Loucy (cell line): ENCODE measurements around the gene RNU4-1.
"Not testable (repeated sequence)": the region's sequence is repeated elsewhere in the genome, so short reads cannot be mapped to it uniquely, and the experiment has no call there.

ENCODE experiments used
- H2AFZ ChIP-seq: fragments of 200-600 bp; sonication (generic); 2 replicates; pipeline ENCODE4 v1.6.0; 2016; ENCODE audit warnings: antibody characterized with exemption, mild to moderate bottlenecking, low read length, moderate library complexity
- H3F3A ChIP-seq: fragments of 200-600 bp; 2 replicates; pipeline ENCODE4 v1.6.0; 2016; ENCODE audit warnings: antibody characterized with exemption, low read depth, mild to moderate bottlenecking
- H3K27me3 ChIP-seq: fragments of 200-600 bp; sonication (generic); 2 replicates; pipeline ENCODE4 v1.6.1; 2014; ENCODE audit warnings: low read length, mild to moderate bottlenecking; ENCODE audit not compliant: insufficient read depth, poor library complexity, severe bottlenecking
- H3K36me3 ChIP-seq: fragments of 200-600 bp; sonication (generic); 2 replicates; pipeline ENCODE4 v1.6.1; 2016; ENCODE audit warnings: low read length; ENCODE audit not compliant: insufficient read depth
- H3K4me1 ChIP-seq: fragments of 200-600 bp; sonication (generic); 2 replicates; pipeline ENCODE4 v1.5.1; 2014; ENCODE audit warnings: low read length, mild to moderate bottlenecking; ENCODE audit not compliant: insufficient read depth, poor library complexity, severe bottlenecking
- H3K4me2 ChIP-seq: fragments of 200-600 bp; sonication (generic); 2 replicates; pipeline ENCODE4 v1.6.0; 2014; ENCODE audit warnings: antibody characterized with exemption, low read length, low read depth, mild to moderate bottlenecking; ENCODE audit not compliant: poor library complexity, severe bottlenecking
- H3K4me3 ChIP-seq: fragments of 200-600 bp; sonication (generic); 2 replicates; pipeline ENCODE4 v1.5.1; 2014; ENCODE audit warnings: low read length, mild to moderate bottlenecking, mixed read lengths; ENCODE audit not compliant: poor library complexity, severe bottlenecking
- H3K79me2 ChIP-seq: fragments of 200-600 bp; sonication (generic); 2 replicates; pipeline ENCODE4 v1.6.1; 2014; ENCODE audit warnings: low read length; ENCODE audit not compliant: insufficient read depth
- H3K9ac ChIP-seq: fragments of 200-600 bp; sonication (generic); 2 replicates; pipeline ENCODE4 v1.6.0; 2014; ENCODE audit warnings: mild to moderate bottlenecking, low read depth, low read length, moderate library complexity; ENCODE audit not compliant: poor library complexity, severe bottlenecking
- H3K9me2 ChIP-seq: fragments of 200-600 bp; sonication (generic); replicated peaks from 2 replicates; pipeline ENCODE4 v1.6.1; 2016; ENCODE audit warnings: low read depth, low read length, mixed read lengths
- H3K9me3 ChIP-seq: fragments of 200-600 bp; sonication (generic); 2 replicates; pipeline ENCODE4 v1.6.1; 2014; ENCODE audit warnings: mild to moderate bottlenecking, antibody characterized with exemption, low read length, low read depth; ENCODE audit not compliant: insufficient read depth
- H4K20me1 ChIP-seq: fragments of 200-600 bp; sonication (generic); 2 replicates; pipeline ENCODE4 v1.6.0; 2014; ENCODE audit warnings: antibody characterized with exemption, low read length, mild to moderate bottlenecking; ENCODE audit not compliant: insufficient read depth, poor library complexity, severe bottlenecking
- CTCF ChIP-seq: fragments of 200-600 bp; sonication (generic); conservative IDR thresholded peaks from 2 replicates; pipeline ENCODE4 v1.5.1; 2014; ENCODE audit warnings: mild to moderate bottlenecking, antibody characterized with exemption, low read length
- EZH2phosphoT487 ChIP-seq: fragments of 200-600 bp; IDR thresholded peaks from 2 replicates; pipeline ENCODE4 v1.6.1; 2018; ENCODE audit warnings: antibody characterized with exemption, mild to moderate bottlenecking, moderate library complexity, borderline replicate concordance

RNU4-1 gene

GRCh38 chr12:120249266-120249874 lies 43.7 kb downstream of the RNU4-1 start:
- Histone ChIP-seq H3K9me2 (no peaks in the 10 kb centered on the region), H2AFZ (no peak overlapping the region), H3K27me3 (peaks cover 66% of the 10 kb centered on the region), H3K36me3 (no peaks in the 10 kb centered on the region), H3K4me2 (no peak overlapping the region), H3K4me3 (no peak overlapping the region), H3K79me2 (no peaks in the 10 kb centered on the region), H3K4me1 (peaks cover 21% of the 10 kb centered on the region), H3K9ac (no peak overlapping the region), H4K20me1 (peaks cover 7% of the 10 kb centered on the region), H3K9me3 (no peaks in the 10 kb centered on the region), H3F3A (peaks cover 3% of the 10 kb centered on the region; the same call in 1 of the 2 replicates)
- no peak for TF ChIP-seq EZH2phosphoT487
- no peak for TF ChIP-seq CTCF

- TF ChIP-seq CTCF (no peak), EZH2phosphoT487 (no peak)
- Histone ChIP-seq H3K36me3 (no peaks in the 10 kb centered on the region), H3K4me2 (no peak overlapping the region), H3K9me2 (no peaks in the 10 kb centered on the region), H2AFZ (no peak overlapping the region), H3K27me3 (peaks cover 64% of the 10 kb centered on the region), H3K4me1 (peaks cover 21% of the 10 kb centered on the region), H3K9ac (no peak overlapping the region), H3K9me3 (no peaks in the 10 kb centered on the region), H4K20me1 (peaks cover 7% of the 10 kb centered on the region), H3K79me2 (no peaks in the 10 kb centered on the region), H3F3A (peaks cover 3% of the 10 kb centered on the region; the same call in 1 of the 2 replicates), H3K4me3 (no peak overlapping the region)
Measured at GRCh38 chr12:120247621-120248030, 45.4 kb downstream of the RNU4-1 start.

GRCh38 chr12:120247183-120247582 lies 45.9 kb downstream of the RNU4-1 start:
- Histone ChIP-seq H3K9me2 (no peaks in the 10 kb centered on the region), H3K79me2 (no peaks in the 10 kb centered on the region), H3K27me3 (peaks cover 67% of the 10 kb centered on the region), H2AFZ (no peak overlapping the region), H3K4me1 (peaks cover 17% of the 10 kb centered on the region), H3K4me3 (no peak overlapping the region), H3K4me2 (no peak overlapping the region), H3K9me3 (no peaks in the 10 kb centered on the region), H3K36me3 (no peaks in the 10 kb centered on the region), H3K9ac (no peak overlapping the region), H3F3A (0 out of 2 replicates have a peak, but pooled peaks cover under 1% of the 10 kb centered on the region), H4K20me1 (peaks cover 3% of the 10 kb centered on the region)
- TF ChIP-seq CTCF = no peak
- TF ChIP-seq EZH2phosphoT487 = no peak

- not testable (repeated sequence) for H3F3A ChIP-seq
Measured at GRCh38 chr12:120246705-120247104, 46.3 kb downstream of the RNU4-1 start.

More at GRCh38 chr12:120246705-120247104, 46.3 kb downstream of the RNU4-1 start:
- peaks cover 13% of the 10 kb centered on the region for H3K4me1 ChIP-seq
- H3K27me3 ChIP-seq = peaks cover 72% of the 10 kb centered on the region
- H3K9ac ChIP-seq, H3K36me3 ChIP-seq, H3K9me2 ChIP-seq, H4K20me1 ChIP-seq, H3K79me2 ChIP-seq, H3K4me2 ChIP-seq, H2AFZ ChIP-seq, H3K9me3 ChIP-seq, H3K4me3 ChIP-seq: not testable (repeated sequence)
